Lower lobe of right lung (tissue), 2 donors: ENCODE measurements around the gene UBE2A. TPM values are rescaled to one million over a fixed set of nuclear protein-coding genes. Genes with fewer than 3 reads are reported as not detected.

Experiments
- ATAC-seq, 2 donors: fragments of 200-7000 bp; cut with Tn5 transposase; one replicate each; pipeline ENCODE4 v1.9.1; 2020 to 2022; ENCODE audit warnings: mild to moderate bottlenecking in 2 of 2, moderate library complexity in 2 of 2
- DNase-seq: peaks from one replicate; pipeline ENCODE4 v3.0.0-alpha.2; 2020
- H3K27ac ChIP-seq: fragments of 200-600 bp; one replicate; pipeline ENCODE4 v1.8.0; 2022
- H3K27me3 ChIP-seq: fragments of 200-600 bp; one replicate; pipeline ENCODE4 v1.8.0; 2022; ENCODE audit warnings: low read depth
- H3K36me3 ChIP-seq: fragments of 200-600 bp; one replicate; pipeline ENCODE4 v1.8.0; 2022; ENCODE audit warnings: mild to moderate bottlenecking
- H3K4me1 ChIP-seq: fragments of 200-600 bp; one replicate; pipeline ENCODE4 v1.8.0; 2022
- H3K4me3 ChIP-seq: fragments of 200-600 bp; one replicate; pipeline ENCODE4 v1.8.0; 2022; ENCODE audit warnings: mild to moderate bottlenecking
- H3K9me3 ChIP-seq: fragments of 200-600 bp; one replicate; pipeline ENCODE4 v1.8.0; 2022
- CTCF ChIP-seq: fragments of 200-600 bp; IDR thresholded peaks from one replicate; pipeline ENCODE4 v1.8.0; 2022; ENCODE audit warnings: antibody characterized with exemption, mild to moderate bottlenecking
- intact Hi-C: fragments of 100-400 bp; cut with DNase I; formaldehyde crosslinking; loops from one replicate; pipeline ENCODE4 v1.11.0; 2022
- total RNA-seq: library from RNA; stranded (reverse); fragmentation: NEBNext Ultra II Directional; extraction: Animal tissue kit (Norgen Biotek cat#: 25700); gene quantifications from one replicate; pipeline ENCODE4 v1.2.1, GENCODE V29; 2021
- donor health status: DM: no; HTN: yes; CAD: no; lungs with severe emphysema.

Gene UBE2A
- total RNA-seq, 1 donor from 2014 or later: 50.6 TPM

- Histone ChIP-seq H3K4me3 (peak overlapping the region; percentile 72), H3K27ac (peak overlapping the region; percentile 90), H3K9me3 (no peaks in the 10 kb centered on the region), H3K27me3 (no peaks in the 10 kb centered on the region), H3K4me1 (peaks cover 15% of the 10 kb centered on the region), H3K36me3 (no peaks in the 10 kb centered on the region)
- intact Hi-C loops: no loop called here
- peak; percentile 45 to 52 for ATAC-seq
- DNase-seq: no peak
- TF ChIP-seq CTCF: no peak
These were observed 446 bp upstream of the UBE2A start for GRCh38 chrX:119573840-119574393.

DNA sequence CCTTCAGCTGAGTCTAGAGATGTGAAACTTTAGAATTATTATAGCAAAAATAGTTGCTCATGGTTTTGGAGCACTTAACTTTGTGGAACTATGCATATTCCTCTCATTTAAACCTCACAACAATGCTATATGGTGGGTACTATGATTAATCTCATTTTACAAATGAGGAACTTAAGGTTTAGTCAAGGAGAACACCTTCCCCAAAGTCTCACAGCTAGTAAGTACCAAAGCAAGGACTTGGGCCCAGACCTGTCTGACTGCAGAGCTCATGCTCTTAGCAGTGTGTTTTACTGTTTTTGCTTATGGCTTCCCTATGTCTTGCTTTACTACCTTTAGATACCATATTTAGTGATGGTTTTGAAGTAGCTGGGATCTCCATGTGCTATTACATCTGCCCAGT is 5.1 kb downstream of the UBE2A start:
- no peak overlapping the region for H3K27ac ChIP-seq
- no peak for ATAC-seq
- DNase-seq: no peak
- peaks cover 9% of the 10 kb centered on the region for H3K36me3 ChIP-seq
- no peak for TF ChIP-seq CTCF
- peaks cover 10% of the 10 kb centered on the region for H3K4me1 ChIP-seq
- no peaks in the 10 kb centered on the region for H3K9me3 ChIP-seq
- intact Hi-C loops: no loop called here
- no peak overlapping the region for H3K4me3 ChIP-seq
- no peaks in the 10 kb centered on the region for H3K27me3 ChIP-seq

- H3K4me1 ChIP-seq: no peaks in the 10 kb centered on the region
- no peaks in the 10 kb centered on the region for H3K27me3 ChIP-seq
- ATAC-seq: no peak
- H3K36me3 ChIP-seq: peaks cover 9% of the 10 kb centered on the region
- intact Hi-C loops: no loop called here
- no peak for DNase-seq
- no peak for TF ChIP-seq CTCF
- H3K27ac ChIP-seq: no peak overlapping the region
- H3K9me3 ChIP-seq: no peaks in the 10 kb centered on the region
- no peak overlapping the region for H3K4me3 ChIP-seq
These were observed 9.2 kb downstream of the UBE2A start for GRCh38 chrX:119583431-119584059.

DNA sequence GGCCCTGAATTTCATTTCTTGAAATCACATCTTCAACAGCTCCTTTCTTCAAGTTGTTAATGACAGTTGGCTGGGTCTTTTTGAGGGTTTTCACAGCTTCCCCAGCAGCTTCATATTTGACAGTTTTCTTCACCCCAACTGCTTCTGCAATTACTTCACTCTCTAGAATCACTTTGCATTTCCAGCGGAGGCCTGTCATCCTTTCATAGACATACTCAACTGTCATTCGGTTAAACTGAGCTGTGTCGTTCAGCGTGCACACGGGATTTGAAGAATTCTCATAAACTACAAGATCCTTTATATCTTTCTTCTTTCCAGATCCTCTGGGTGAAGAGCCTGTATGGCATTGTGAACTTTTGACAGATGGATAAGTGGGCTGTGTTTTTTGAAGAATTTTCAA is 15.4 kb downstream of the UBE2A start:
- no peak overlapping the region for H3K4me3 ChIP-seq
- intact Hi-C loops: no loop called here
- TF ChIP-seq CTCF: no peak
- ATAC-seq (no peak), DNase-seq (no peak)
- H3K4me1 ChIP-seq: no peaks in the 10 kb centered on the region
- H3K27me3 ChIP-seq: no peaks in the 10 kb centered on the region
- peaks cover 34% of the 10 kb centered on the region for H3K36me3 ChIP-seq
- no peak overlapping the region for H3K27ac ChIP-seq
- H3K9me3 ChIP-seq: no peaks in the 10 kb centered on the region

DNA sequence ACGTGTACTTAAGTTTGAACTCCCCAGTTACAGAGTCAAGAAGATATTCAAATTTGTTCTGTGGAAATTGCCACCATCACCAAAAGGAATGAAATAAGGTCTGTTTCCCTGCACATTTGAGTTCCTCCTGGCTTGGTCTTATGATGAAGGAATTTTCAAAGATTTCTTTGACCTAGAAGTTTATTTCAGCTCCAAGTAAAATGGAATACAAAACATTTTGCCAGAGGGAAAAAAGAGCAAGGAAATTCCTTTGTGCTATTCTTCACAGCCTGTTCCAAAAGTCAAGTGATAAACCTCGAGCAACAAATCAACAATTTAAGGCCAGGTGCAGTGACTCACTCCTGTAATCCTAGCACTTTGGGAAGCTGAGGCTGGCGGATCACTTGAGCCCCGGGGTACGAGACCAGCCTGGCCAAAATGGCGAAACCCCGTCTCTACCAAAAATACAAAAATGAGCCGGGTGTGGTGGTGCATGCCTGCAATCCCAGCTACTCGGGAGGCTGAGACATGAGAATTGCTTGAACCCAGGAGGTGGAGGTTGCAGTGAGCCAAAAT is 28.4 kb downstream of the UBE2A start:
- Histone ChIP-seq H3K36me3 (peaks cover 5% of the 10 kb centered on the region), H3K27me3 (no peaks in the 10 kb centered on the region), H3K27ac (no peak overlapping the region), H3K4me1 (no peaks in the 10 kb centered on the region), H3K4me3 (no peak overlapping the region), H3K9me3 (no peaks in the 10 kb centered on the region)
- intact Hi-C loops: no loop called here
- ATAC-seq (no peak), DNase-seq (no peak)
- TF ChIP-seq CTCF: no peak
